NCI-H1105 (cell line): Measurements from ENCODE around the gene KIF1B.
A peak's percentile ranks its signal among the peaks of the same experiment; 100 is the strongest.

Experiments used
- DNase-seq: peaks from one replicate; lab custom pipeline; 2025; lab: John Stamatoyannopoulos, UW

KIF1B gene

DNA sequence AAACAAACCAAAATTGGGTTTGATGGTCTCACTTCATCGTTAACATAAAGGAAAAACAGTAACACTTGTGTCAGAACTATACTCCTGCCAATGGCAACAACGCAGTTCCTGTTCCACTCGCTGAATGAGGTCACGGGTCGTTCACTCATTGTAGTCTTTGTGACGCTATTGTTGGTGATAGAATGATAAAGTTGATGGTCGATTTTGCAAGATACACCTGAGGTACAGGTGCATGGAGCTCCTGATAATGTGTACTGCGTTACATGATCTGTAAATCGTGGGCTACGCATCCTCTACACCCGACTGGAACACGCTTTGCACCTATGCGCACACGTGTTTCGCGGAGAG, 219.5 kb downstream of the KIF1B start:
- no peak for DNase-seq

DNA sequence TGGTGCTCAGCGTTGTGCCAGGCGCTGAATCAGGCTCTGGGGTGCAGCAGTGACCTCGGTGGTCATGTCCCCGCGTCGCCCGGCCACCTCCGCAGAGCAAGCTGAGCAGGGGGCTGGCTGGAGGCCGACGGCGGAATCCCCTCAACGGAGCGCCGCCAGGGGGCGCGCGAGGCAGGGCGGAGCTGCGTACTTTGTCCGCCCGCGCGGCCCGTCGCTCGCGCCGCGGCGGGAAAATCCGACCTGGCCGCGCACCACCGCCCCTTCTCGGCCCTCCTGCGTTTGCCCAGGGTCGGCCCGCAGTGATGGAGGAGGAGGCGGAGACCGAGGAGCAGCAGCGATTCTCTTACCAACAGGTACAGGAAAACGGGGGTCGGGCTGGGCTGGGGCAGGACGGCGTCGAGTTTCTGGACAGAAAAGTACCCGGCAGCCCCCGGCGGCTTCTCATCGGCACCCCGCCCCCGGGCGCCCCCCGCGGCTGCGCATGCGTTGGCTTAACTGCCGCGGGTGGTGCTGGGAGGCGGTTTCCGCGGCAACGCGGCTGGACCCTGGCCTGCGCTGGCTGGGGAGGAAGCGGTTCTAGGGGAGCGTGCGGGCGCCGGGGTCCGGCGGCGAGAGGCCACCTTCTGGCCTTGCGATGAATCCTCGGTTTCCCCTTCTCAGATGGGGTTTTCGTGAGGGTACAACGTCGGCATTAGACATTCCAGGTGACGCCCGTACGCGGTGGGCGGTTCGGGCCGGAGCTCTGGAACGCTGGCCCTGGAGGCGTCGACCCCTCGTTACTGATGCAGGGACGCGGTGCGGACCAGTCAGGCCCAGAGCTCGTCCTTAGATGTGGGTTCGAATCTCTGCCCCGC, 220.1 kb downstream of the KIF1B start, which contains the start of gene CENPS:
TSS of gene CENPS (plus strand) at position 218 of the 854 bp plus-strand sequence. CDS start at position 303, 85 bp downstream.
- peak; percentile 88 for DNase-seq
